ENCODE data around the gene BICDL1.

BICDL1 gene

GRCh38 chr12:120132054-120132836 is 143.2 kb downstream of the BICDL1 start:
- DNase-seq: no peak

DNA sequence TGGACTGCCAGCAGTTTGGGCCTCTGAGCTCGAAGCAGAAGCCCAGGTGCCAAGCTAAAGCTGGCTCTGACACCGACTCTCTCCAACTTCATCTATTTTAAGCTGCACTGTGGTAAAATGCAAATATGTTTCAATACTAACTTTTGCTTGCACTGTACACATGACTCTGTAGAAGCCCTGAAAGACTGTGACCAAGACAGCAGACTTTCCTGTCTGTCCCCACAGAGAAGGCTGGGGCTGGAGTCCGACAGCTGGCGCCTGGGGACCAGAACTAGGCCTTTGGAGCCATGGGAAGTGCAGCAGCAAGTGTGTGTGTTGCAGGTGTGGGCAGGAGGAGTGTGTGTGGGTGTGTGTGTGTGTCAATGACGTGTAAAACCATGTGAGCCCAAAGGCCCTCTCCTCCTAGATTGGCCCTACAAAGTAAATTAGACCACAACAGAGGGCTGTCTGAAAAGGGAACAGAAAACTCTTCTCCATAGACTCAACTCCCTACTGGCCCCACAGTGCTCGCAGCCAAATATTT is 143.9 kb downstream of the BICDL1 start:
- DNase-seq: no peak

DNA sequence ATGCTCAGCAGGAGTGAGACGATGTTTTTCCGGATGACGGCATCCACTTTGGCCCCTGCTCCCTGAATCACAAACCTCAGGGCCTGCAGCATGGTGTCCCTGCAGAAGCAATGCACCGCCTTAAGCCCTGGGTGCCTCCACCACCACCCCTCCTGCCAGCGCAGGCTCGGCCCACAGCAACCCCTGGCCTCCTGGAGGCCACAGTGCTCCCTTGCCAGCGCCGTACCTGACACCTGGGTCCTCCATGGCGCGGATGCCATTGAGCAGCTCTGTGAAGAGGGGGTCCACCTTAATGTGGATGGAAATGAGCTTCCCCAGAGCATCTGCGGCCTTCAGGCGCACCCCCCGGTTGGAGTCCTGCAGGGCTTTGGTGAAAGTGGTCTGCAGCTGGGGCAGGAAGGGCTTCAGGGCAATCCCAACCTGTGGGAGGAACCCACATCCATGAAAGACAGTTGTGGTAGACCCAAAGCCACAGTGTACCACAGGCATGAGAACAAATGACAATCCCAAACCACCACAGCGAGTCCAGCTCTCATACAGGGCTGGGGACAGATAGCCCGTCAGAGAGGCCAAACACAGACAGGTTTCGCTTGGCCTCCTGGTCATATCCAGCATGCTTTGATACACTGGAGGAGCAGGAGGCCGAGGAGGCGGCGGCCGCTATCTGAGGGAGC is 145.4 kb downstream of the BICDL1 start:
- no peak for DNase-seq

DNA sequence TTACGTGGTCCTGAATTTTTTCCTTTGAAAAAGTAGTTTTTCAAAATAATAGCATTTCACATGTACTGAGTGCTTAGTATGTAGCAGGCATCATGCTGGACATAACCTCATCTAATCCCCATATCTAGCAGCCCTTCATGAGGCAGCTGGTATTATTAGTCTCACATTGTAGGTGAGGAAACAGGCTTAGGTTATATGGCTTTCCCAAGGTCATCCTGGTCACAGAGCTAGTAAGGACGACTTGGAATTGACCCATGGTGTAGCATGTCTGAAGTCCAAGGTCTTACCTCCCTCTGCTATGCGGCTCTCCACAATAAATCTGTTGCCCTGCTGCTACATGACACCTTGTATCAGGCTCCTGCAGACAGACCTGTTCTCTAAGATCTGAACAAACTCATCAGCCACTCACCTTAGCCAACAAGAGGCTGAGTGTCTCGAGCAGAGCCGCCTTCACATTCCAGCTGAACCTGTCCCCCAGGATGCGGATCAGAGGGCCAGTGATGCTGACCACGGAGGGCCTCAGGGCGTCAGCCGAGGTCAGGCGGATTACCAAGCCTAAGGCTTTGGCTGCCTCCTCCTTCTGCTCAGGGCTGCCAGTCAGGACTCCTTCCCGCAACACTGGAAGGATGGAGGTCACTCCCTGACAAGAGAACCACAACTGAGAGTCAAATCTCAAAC is 147.2 kb downstream of the BICDL1 start:
- no peak for DNase-seq

DNA sequence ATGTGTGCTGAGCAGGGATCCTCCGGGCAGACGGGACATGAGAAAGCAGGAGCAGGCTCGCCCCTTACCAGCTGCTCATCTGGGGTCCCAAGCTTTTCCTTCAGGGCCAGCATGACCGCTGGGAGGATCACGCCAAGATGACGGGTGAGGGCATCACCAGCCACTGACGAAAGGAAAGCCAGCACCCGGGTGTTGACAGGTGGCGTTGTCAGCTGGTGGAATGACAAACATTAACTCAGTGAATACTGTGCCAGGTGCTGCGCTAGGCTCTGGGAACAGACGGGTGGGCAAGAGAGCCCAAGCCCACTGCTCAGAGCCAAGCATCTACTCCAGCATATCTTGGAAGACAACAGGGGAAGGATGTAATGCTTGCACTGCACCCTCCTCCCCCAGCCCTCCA is 148.8 kb downstream of the BICDL1 start:
- DNase-seq: no peak

- DNase-seq: no peak
These were observed 149.3 kb downstream of the BICDL1 start for GRCh38 chr12:120138366-120138765.

DNA sequence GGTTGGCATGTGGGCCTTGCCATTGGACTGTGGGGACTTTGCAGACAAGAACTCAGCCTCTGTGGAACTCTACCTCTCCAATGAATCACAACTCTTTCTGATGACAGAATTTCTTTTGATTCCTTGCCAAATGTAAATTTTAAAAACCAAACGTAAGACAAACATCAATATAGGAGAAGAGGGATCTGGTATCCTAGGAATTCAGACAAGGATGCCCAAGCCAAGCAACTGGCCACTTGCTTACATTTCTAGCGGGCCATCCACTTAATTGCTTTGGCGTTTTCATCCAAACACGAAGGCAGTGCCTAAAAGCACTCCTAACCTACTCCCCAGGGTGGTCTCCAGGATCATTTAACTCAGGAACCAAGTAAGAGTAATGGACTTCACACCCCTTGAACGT is 150.9 kb downstream of the BICDL1 start:
- no peak for DNase-seq

DNA sequence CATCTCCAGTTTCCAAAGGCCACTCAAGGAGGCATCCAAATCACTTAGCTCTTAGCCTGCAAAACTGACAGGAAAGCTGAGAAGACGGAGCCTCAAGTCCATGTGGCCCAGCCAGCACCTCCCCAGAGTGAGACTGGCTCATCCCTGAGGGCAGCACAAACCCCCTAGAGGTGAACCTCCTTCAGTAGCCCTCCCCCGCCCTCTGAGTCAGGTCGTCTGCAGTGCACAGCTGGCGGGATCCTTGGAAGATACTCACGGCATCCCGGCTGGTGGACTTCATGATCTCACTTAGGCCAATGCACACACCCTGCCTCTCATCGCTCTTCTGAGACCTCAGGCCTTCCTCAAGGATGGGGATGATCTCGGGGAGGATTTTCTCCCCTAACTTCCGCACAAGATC is 151.6 kb downstream of the BICDL1 start:
- DNase-seq: no peak

- DNase-seq: no peak
These were observed 152.3 kb downstream of the BICDL1 start for GRCh38 chr12:120141336-120141735.

- DNase-seq: no peak
These were observed 153.3 kb downstream of the BICDL1 start for GRCh38 chr12:120142231-120142877.
